GM12873 (cell line): ENCODE data around the gene PICK1.
A peak's percentile ranks its signal among the peaks of the same experiment; 100 is the strongest.

ENCODE experiments used
- CTCF ChIP-seq: IDR thresholded peaks from 2 replicates; pipeline ENCODE4 v1.5.1; 2012; ENCODE audit warnings: low read depth, mild to moderate bottlenecking, moderate library complexity, low read length, control low read depth; ENCODE audit not compliant: insufficient read depth; ENCODE audit errors: missing control alignments

Gene PICK1

GRCh38 chr22:38109371-38110001 lies 52.3 kb downstream of the PICK1 start:
- TF ChIP-seq CTCF, result no peak

- no peak for TF ChIP-seq CTCF
Observed at GRCh38 chr22:38110008-38110862, 53.0 kb downstream of the PICK1 start, which contains the start of gene BAIAP2L2. Gene BAIAP2L2 (minus strand): TSS chr22:38110684. CDS start chr22:38110525, 159 bp downstream.

GRCh38 chr22:38110863-38111852 lies 54.0 kb downstream of the PICK1 start:
- no peak for TF ChIP-seq CTCF

- no peak for TF ChIP-seq CTCF
Observed at GRCh38 chr22:38111925-38112355, 54.7 kb downstream of the PICK1 start.

GRCh38 chr22:38112381-38112780 lies 55.2 kb downstream of the PICK1 start:
- no peak for TF ChIP-seq CTCF

GRCh38 chr22:38114484-38115398 lies 57.5 kb downstream of the PICK1 start:
- peak; percentile 95 for TF ChIP-seq CTCF
